ENCODE data around the gene HS3ST3B1. TPM values are rescaled to one million over a fixed set of nuclear protein-coding genes. Genes with fewer than 3 reads are reported as not detected.

Gene HS3ST3B1
- total and polyA plus RNA-seq, 8 donors, result 0.81 to 3.6 (median 1.6) TPM; not detected in 2

- H3K4me1 ChIP-seq, result peaks cover 4 to 32% (median 19%) of the 10 kb centered on the region in 4 donors
- DNase-seq, result peak; percentile 89 to 97
- no peaks in the 10 kb centered on the region for H3K9me3 ChIP-seq
- H3K36me3 ChIP-seq, result no peaks in the 10 kb centered on the region
- intact Hi-C loops (cut with DNase I; ENCODE audit: low total_unique reads), result no loop called here
- 3 to 11% (median 7%) methylated on average over 49 to 71 of the region's 71 CpGs for WGBS, 5 donors
- TF ChIP-seq EP300 (IDR thresholded peaks at IDR 0.05) (no peak), POLR2AphosphoS5 (IDR thresholded peaks at IDR 0.05) (peak in 1 of 3 donors; percentile 12), POLR2A (IDR thresholded peaks at IDR 0.05) (no peak)
- H3K27me3 ChIP-seq, result peaks cover 0 to 64% (median 27%) of the 10 kb centered on the region in 3 donors
- H3K27ac ChIP-seq, result peak overlapping the region; percentile 27 to 73 (median 55)
- H3K4me3 ChIP-seq, result peak overlapping the region; percentile 53 to 55 (median 54)
Observed at GRCh38 chr17:14308965-14309879, 8.3 kb downstream of the HS3ST3B1 start.

- peaks cover 4 to 25% (median 17%) of the 10 kb centered on the region in 4 donors for H3K4me1 ChIP-seq
- peak overlapping the region in 3 of 5 donors; percentile 4 to 73 (median 69) for H3K27ac ChIP-seq
- intact Hi-C loops (cut with DNase I; ENCODE audit: low total_unique reads), result no loop called here
- peak overlapping the region; percentile 53 to 55 (median 54) for H3K4me3 ChIP-seq
- H3K27me3 ChIP-seq, result peaks cover 0 to 56% (median 23%) of the 10 kb centered on the region in 3 donors
- no peak for TF ChIP-seq CTCF (IDR thresholded peaks at IDR 0.05)
- WGBS, 5 donors, result 41 to 53% (median 46%) methylated on average over 13 of the region's 13 CpGs
- peak in 1 of 2 donors; percentile 20 for DNase-seq
- H3K9me3 ChIP-seq, result no peaks in the 10 kb centered on the region
- H3K36me3 ChIP-seq, result no peaks in the 10 kb centered on the region
Observed at GRCh38 chr17:14310101-14310500, 9.2 kb downstream of the HS3ST3B1 start.

- H3K4me1 ChIP-seq, result peaks cover 4 to 25% (median 17%) of the 10 kb centered on the region in 4 donors
- 55 to 72% (median 62%) methylated on average over 7 of the region's 7 CpGs for WGBS, 5 donors
- peaks cover 0 to 56% (median 22%) of the 10 kb centered on the region in 3 donors for H3K27me3 ChIP-seq
- H3K27ac ChIP-seq, result peak overlapping the region in 2 of 5 donors; percentile 69 to 73
- DNase-seq, result no peak
- H3K36me3 ChIP-seq, result no peaks in the 10 kb centered on the region
- no peak for TF ChIP-seq EP300 (IDR thresholded peaks at IDR 0.05)
- no peak overlapping the region for H3K4me3 ChIP-seq
- intact Hi-C loops (cut with DNase I; ENCODE audit: low total_unique reads), result no loop called here
- H3K9me3 ChIP-seq, result no peaks in the 10 kb centered on the region
Observed at GRCh38 chr17:14310605-14311004, 9.7 kb downstream of the HS3ST3B1 start.

- no peak for DNase-seq
- H3K9me3 ChIP-seq, result no peaks in the 10 kb centered on the region
- H3K27ac ChIP-seq, result no peak overlapping the region
- H3K27me3 ChIP-seq, result peaks cover 0 to 50% (median 19%) of the 10 kb centered on the region in 3 donors
- 80 to 90% (median 83%) methylated on average over 10 of the region's 10 CpGs for WGBS, 5 donors
- peaks cover 4 to 25% (median 19%) of the 10 kb centered on the region in 4 donors for H3K4me1 ChIP-seq
- intact Hi-C loops (cut with DNase I; ENCODE audit: low total_unique reads), result no loop called here
- no peaks in the 10 kb centered on the region for H3K36me3 ChIP-seq
- no peak overlapping the region for H3K4me3 ChIP-seq
- TF ChIP-seq CTCF (IDR thresholded peaks at IDR 0.05), result no peak
- no peak for TF ChIP-seq POLR2AphosphoS5 (IDR thresholded peaks at IDR 0.05)
- no peak for TF ChIP-seq EP300 (IDR thresholded peaks at IDR 0.05)
- no peak for TF ChIP-seq POLR2A (IDR thresholded peaks at IDR 0.05)
Observed at GRCh38 chr17:14311186-14311705, 10.4 kb downstream of the HS3ST3B1 start.

GRCh38 chr17:14311981-14312380, 11.1 kb downstream of the HS3ST3B1 start:
- Histone ChIP-seq H3K27ac (no peak overlapping the region), H3K9me3 (no peaks in the 10 kb centered on the region), H3K4me1 (peaks cover 4 to 25% (median 20%) of the 10 kb centered on the region in 4 donors), H3K27me3 (peaks cover 0 to 43% (median 19%) of the 10 kb centered on the region in 3 donors), H3K36me3 (no peaks in the 10 kb centered on the region), H3K4me3 (no peak overlapping the region)
- DNase-seq, result no peak
- 74 to 85% (median 79%) methylated on average over 7 of the region's 7 CpGs for WGBS, 5 donors
- intact Hi-C loops (cut with DNase I; ENCODE audit: low total_unique reads), result no loop called here
- TF ChIP-seq CTCF (IDR thresholded peaks at IDR 0.05), result no peak
- no peak for TF ChIP-seq POLR2A (IDR thresholded peaks at IDR 0.05)
- no peak for TF ChIP-seq POLR2AphosphoS5 (IDR thresholded peaks at IDR 0.05)
- TF ChIP-seq EP300 (IDR thresholded peaks at IDR 0.05), result no peak
